Hepatocyte (in vitro differentiated cells): Measurements from ENCODE around the gene CLK4. TPM values are rescaled to one million over a fixed set of nuclear protein-coding genes. Genes with fewer than 3 reads are reported as not detected.
A peak's percentile ranks its signal among the peaks of the same experiment; 100 is the strongest.

ENCODE experiments used
- DNase-seq: peaks from one replicate; pipeline ENCODE4 v3.0.0-alpha.2; 2016; ENCODE audit warnings: low spot score
- H2AFZ ChIP-seq: fragments of 200-600 bp; sonication (generic); 2 replicates; pipeline ENCODE4 v1.6.0; 2016; ENCODE audit warnings: antibody characterized with exemption, mild to moderate bottlenecking
- H3K27ac ChIP-seq: fragments of 200-600 bp; sonication (generic); 2 replicates; pipeline ENCODE4 v1.5.1; 2016; ENCODE audit warnings: mild to moderate bottlenecking
- H3K27me3 ChIP-seq: fragments of 200-600 bp; sonication (generic); 2 replicates; pipeline ENCODE4 v1.6.1; 2016
- H3K36me3 ChIP-seq: fragments of 200-600 bp; sonication (generic); replicated peaks from 2 replicates; pipeline ENCODE4 v1.5.1; 2016; ENCODE audit warnings: low read depth; ENCODE audit not compliant: insufficient read depth
- H3K4me1 ChIP-seq: fragments of 200-600 bp; sonication (generic); 2 replicates; pipeline ENCODE4 v1.5.1; 2016; ENCODE audit warnings: mild to moderate bottlenecking, moderate library complexity; ENCODE audit not compliant: insufficient read depth
- H3K4me2 ChIP-seq: fragments of 200-600 bp; sonication (generic); 2 replicates; pipeline ENCODE4 v1.6.0; 2016
- H3K4me3 ChIP-seq: fragments of 200-600 bp; sonication (generic); 2 replicates; pipeline ENCODE4 v1.5.1; 2016; ENCODE audit warnings: mild to moderate bottlenecking
- H3K79me2 ChIP-seq: fragments of 200-600 bp; sonication (generic); 2 replicates; pipeline ENCODE4 v1.6.0; 2017; ENCODE audit warnings: mild to moderate bottlenecking
- H3K9me2 ChIP-seq: fragments of 200-600 bp; sonication (generic); replicated peaks from 2 replicates; pipeline ENCODE4 v1.6.0; 2017; ENCODE audit warnings: mild to moderate bottlenecking; ENCODE audit not compliant: insufficient read depth
- H3K9me3 ChIP-seq: fragments of 200-600 bp; sonication (generic); 2 replicates; pipeline ENCODE4 v1.5.1; 2016; ENCODE audit warnings: low read depth, mild to moderate bottlenecking
- H4K20me1 ChIP-seq: fragments of 200-600 bp; sonication (generic); 2 replicates; pipeline ENCODE4 v1.6.0; 2016; ENCODE audit warnings: mild to moderate bottlenecking; ENCODE audit not compliant: insufficient read depth, poor library complexity, severe bottlenecking
- EZH2 ChIP-seq: fragments of 200-600 bp; sonication (generic); IDR thresholded peaks from 2 replicates; pipeline ENCODE4 v1.6.1; 2016; ENCODE audit warnings: antibody characterized with exemption, mild to moderate bottlenecking, borderline replicate concordance
- EZH2phosphoT487 ChIP-seq: fragments of 200-600 bp; sonication (generic); IDR thresholded peaks from one replicate; pipeline ENCODE4 v1.6.1; 2018; ENCODE audit warnings: antibody characterized with exemption, mild to moderate bottlenecking, low read depth, moderate library complexity; ENCODE audit not compliant: unreplicated experiment, severe bottlenecking
- WGBS: methylation state at CpG from one replicate; pipeline ENCODE4 v1.1.6; 2016; ENCODE audit warnings: low lambda C conversion rate; ENCODE audit errors: missing lambda C conversion rate; 5-methylcytosine and 5-hydroxymethylcytosine counted together
- polyA plus RNA-seq: library from polyadenylated mRNA; unstranded; fragments of >200 nt; fragmentation: Nextera tagmentation; extraction: Ambion mirVana; gene quantifications from 2 replicates; pipeline ENCODE4 v1.2.1, GENCODE V29; 2016
- total RNA-seq: library from RNA; depleted of rRNA; stranded (reverse); fragments of >200 nt; gene quantifications from 2 replicates; pipeline ENCODE4 v1.2.3, GENCODE V29; 2014
- TF ChIP-seq, protein P1 (sequence below): fragments of 200-600 bp; sonication (generic); IDR thresholded peaks from 2 replicates; pipeline ENCODE4 v1.5.1; 2016; ENCODE audit warnings: antibody characterized with exemption, mild to moderate bottlenecking; ENCODE audit not compliant: poor library complexity

The CLK4 gene
- total RNA-seq, result 28.4 and 29.9 TPM in 2 replicates
- polyA plus RNA-seq, result 17.9 and 21.7 TPM in 2 replicates

DNA sequence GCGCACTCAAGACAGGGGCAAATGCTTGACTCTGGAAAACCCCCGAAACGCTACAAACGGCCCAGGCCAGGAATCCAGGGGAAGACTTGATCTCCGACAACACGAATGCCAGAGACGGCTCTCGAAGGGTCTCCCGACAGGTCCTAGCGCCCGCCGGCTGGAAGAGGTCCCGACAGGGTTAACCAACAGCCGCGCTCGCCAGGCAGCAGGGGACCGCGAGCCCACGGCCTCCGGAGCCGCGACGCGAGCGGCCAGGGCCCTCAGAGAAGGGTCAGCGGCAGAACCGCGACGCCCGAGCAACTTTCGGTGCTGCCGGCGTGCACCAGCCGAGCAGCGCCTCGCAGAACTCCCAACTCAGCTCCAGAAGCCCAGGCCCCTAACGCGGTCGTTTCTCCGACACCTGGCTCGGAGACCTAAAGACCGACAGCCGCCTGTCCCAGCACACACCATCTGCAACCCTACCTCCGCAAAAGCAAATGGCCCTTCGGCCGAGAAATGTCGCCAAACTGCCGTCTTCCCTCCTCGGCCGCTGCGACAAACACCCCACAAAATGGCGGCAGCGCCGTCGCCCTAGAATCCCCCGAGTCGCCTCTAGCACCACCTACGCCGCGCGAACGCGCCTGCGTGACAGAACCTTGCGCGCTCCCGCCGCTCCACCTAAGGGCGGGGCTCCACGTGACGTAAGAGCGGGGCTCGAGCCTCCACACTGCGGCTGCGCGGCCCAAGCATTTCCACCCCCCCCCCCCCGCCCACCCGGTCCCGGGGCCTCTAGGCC, at the start of gene CLK4:
TSS of gene CLK4 (minus strand) at position 567 of the 775 bp plus-strand sequence. CDS start 3,634 bp downstream, outside the sequence.
- H3K27me3 ChIP-seq, result no peaks in the 10 kb centered on the region
- no peaks in the 10 kb centered on the region for H3K9me3 ChIP-seq
- peak within 1 kb of the TSS; percentile 92 for H2AFZ ChIP-seq
- H3K9me2 ChIP-seq, result no peaks in the 10 kb centered on the region
- H3K27ac ChIP-seq, result peak within 1 kb of the TSS; percentile 97
- under 1% methylated on average over 68 of the region's 79 CpGs for WGBS
- peaks cover 46% of the 10 kb centered on the region for H3K79me2 ChIP-seq
- peak within 1 kb of the TSS; percentile 80 for H3K4me2 ChIP-seq
- H4K20me1 ChIP-seq, result peaks cover 42% of the 10 kb centered on the region
- no peak for TF ChIP-seq EZH2phosphoT487
- no peak for TF ChIP-seq EZH2
- TF ChIP-seq, protein P1, sequence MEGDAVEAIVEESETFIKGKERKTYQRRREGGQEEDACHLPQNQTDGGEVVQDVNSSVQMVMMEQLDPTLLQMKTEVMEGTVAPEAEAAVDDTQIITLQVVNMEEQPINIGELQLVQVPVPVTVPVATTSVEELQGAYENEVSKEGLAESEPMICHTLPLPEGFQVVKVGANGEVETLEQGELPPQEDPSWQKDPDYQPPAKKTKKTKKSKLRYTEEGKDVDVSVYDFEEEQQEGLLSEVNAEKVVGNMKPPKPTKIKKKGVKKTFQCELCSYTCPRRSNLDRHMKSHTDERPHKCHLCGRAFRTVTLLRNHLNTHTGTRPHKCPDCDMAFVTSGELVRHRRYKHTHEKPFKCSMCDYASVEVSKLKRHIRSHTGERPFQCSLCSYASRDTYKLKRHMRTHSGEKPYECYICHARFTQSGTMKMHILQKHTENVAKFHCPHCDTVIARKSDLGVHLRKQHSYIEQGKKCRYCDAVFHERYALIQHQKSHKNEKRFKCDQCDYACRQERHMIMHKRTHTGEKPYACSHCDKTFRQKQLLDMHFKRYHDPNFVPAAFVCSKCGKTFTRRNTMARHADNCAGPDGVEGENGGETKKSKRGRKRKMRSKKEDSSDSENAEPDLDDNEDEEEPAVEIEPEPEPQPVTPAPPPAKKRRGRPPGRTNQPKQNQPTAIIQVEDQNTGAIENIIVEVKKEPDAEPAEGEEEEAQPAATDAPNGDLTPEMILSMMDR, result no peak
- peaks cover 4% of the 10 kb centered on the region for H3K36me3 ChIP-seq
- H3K4me1 ChIP-seq, result peaks cover 17% of the 10 kb centered on the region
- H3K4me3 ChIP-seq, result peak within 1 kb of the TSS; percentile 88
- DNase-seq, result peak; percentile 98

GRCh38 chr5:178675922-178676321, 49.1 kb upstream of the CLK4 start:
- 82% methylated on average over 3 of the region's 3 CpGs for WGBS

DNA sequence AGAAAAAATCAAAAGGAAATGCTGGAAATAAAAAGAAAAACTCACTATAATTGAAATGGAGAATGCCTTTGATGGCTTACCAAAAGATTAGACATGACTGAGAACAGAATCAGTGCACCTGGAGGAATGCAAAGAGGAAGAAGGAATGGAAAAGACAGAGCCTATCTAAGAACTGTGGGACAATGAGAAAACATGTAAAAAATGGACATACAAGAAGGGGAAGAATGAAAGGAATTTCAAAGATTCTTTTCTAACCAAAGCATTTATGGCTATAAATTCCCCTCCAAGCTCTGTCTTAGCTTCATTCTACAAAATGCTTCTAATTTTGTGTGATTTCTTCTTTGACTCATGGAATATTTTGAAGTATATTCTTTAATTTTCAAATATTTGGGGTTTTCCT, 47.5 kb upstream of the CLK4 start:
- no peaks in the 10 kb centered on the region for H3K36me3 ChIP-seq
- H3K4me2 ChIP-seq, result no peak overlapping the region
- no peak for DNase-seq
- TF ChIP-seq, protein P1, result no peak
- TF ChIP-seq EZH2phosphoT487 (no peak), EZH2 (no peak)
- H3K79me2 ChIP-seq, result no peaks in the 10 kb centered on the region
- H3K9me3 ChIP-seq, result no peaks in the 10 kb centered on the region
- H3K27ac ChIP-seq, result no peak overlapping the region
- no peak overlapping the region for H3K4me3 ChIP-seq
- no peaks in the 10 kb centered on the region for H3K27me3 ChIP-seq
- H3K9me2 ChIP-seq, result no peaks in the 10 kb centered on the region
- no peak overlapping the region for H2AFZ ChIP-seq
- H3K4me1 ChIP-seq, result no peaks in the 10 kb centered on the region
- H4K20me1 ChIP-seq, result no peaks in the 10 kb centered on the region

More at GRCh38 chr5:178675922-178676321, 49.1 kb upstream of the CLK4 start:
- H3K4me1 ChIP-seq, result no peaks in the 10 kb centered on the region
- H3K36me3 ChIP-seq, result no peaks in the 10 kb centered on the region
- no peaks in the 10 kb centered on the region for H4K20me1 ChIP-seq
- H3K9me3 ChIP-seq, result no peaks in the 10 kb centered on the region
- no peak overlapping the region for H3K4me3 ChIP-seq
- H3K9me2 ChIP-seq, result no peaks in the 10 kb centered on the region
- no peak overlapping the region for H3K27ac ChIP-seq
- no peak overlapping the region for H2AFZ ChIP-seq
- no peaks in the 10 kb centered on the region for H3K79me2 ChIP-seq
- DNase-seq, result no peak
- TF ChIP-seq EZH2 (no peak), EZH2phosphoT487 (no peak)
- TF ChIP-seq, protein P1, result no peak
- H3K27me3 ChIP-seq, result no peaks in the 10 kb centered on the region
- H3K4me2 ChIP-seq, result no peak overlapping the region
